GM23338 (cell line): ENCODE results near the gene CELSR1. TPM values are rescaled to one million over a fixed set of nuclear protein-coding genes. Genes with fewer than 3 reads are reported as not detected.

Experiments used
- ATAC-seq: fragments of 200-7000 bp; cut with Tn5 transposase; 3 replicates; pipeline ENCODE4 v1.9.1; 2020
- DNase-seq: peaks from one replicate; pipeline ENCODE4 v3.0.0-alpha.2; 2015; ENCODE audit warnings: low spot score
- H2AFZ ChIP-seq: fragments of 200-600 bp; sonication (generic); 2 replicates; pipeline ENCODE4 v1.8.0; 2016; ENCODE audit warnings: antibody characterized with exemption, mild to moderate bottlenecking, moderate library complexity
- H3F3A ChIP-seq: fragments of 200-600 bp; sonication (generic); replicated peaks from 2 replicates; pipeline ENCODE4 v1.8.0; 2017; ENCODE audit warnings: antibody characterized with exemption, mixed run types, low read depth
- H3K27ac ChIP-seq: fragments of 200-600 bp; sonication (generic); 2 replicates; pipeline ENCODE4 v1.6.1; 2016; ENCODE audit warnings: low read depth
- H3K27me3 ChIP-seq: fragments of 200-600 bp; sonication (generic); 2 replicates; pipeline ENCODE4 v1.8.0; 2016; ENCODE audit warnings: mild to moderate bottlenecking, mixed run types, moderate library complexity; ENCODE audit not compliant: insufficient read depth
- H3K36me3 ChIP-seq: fragments of 200-600 bp; sonication (generic); 2 replicates; pipeline ENCODE4 v1.8.0; 2016; ENCODE audit warnings: mild to moderate bottlenecking; ENCODE audit not compliant: insufficient read depth
- H3K4me1 ChIP-seq: fragments of 200-600 bp; sonication (generic); 2 replicates; pipeline ENCODE4 v1.8.0; 2016; ENCODE audit warnings: mild to moderate bottlenecking, moderate library complexity; ENCODE audit not compliant: insufficient read depth
- H3K4me2 ChIP-seq: fragments of 200-600 bp; sonication (generic); 2 replicates; pipeline ENCODE4 v1.7.1; 2017; ENCODE audit warnings: mixed run types
- H3K4me3 ChIP-seq: fragments of 200-600 bp; sonication (generic); 2 replicates; pipeline ENCODE4 v1.6.1; 2016; ENCODE audit warnings: mixed run types
- H3K79me2 ChIP-seq: fragments of 200-600 bp; sonication (generic); replicated peaks from 2 replicates; pipeline ENCODE4 v1.8.0; 2017; ENCODE audit warnings: mild to moderate bottlenecking; ENCODE audit not compliant: insufficient read depth
- H3K9me2 ChIP-seq: fragments of 200-600 bp; sonication (generic); 2 replicates; pipeline ENCODE4 v1.8.0; 2017; ENCODE audit not compliant: insufficient read depth
- H4K20me1 ChIP-seq: fragments of 200-600 bp; sonication (generic); replicated peaks from 2 replicates; pipeline ENCODE4 v1.8.0; 2017; ENCODE audit warnings: mild to moderate bottlenecking; ENCODE audit not compliant: insufficient read depth
- H3K27ac Mint-ChIP-seq: 2 replicates; pipeline ENCODE4 v1.8.0; 2020; ENCODE audit warnings: inconsistent platforms, mild to moderate bottlenecking, moderate library complexity, mixed read lengths
- H3K27me3 Mint-ChIP-seq: 3 replicates; pipeline ENCODE4 v1.8.0; 2022; ENCODE audit warnings: low read depth, mild to moderate bottlenecking, moderate library complexity, mixed read lengths, inconsistent platforms; ENCODE audit not compliant: insufficient read depth, poor library complexity
- H3K36me3 Mint-ChIP-seq: 3 replicates; pipeline ENCODE4 v1.8.0; 2021; ENCODE audit warnings: low read depth, mild to moderate bottlenecking, inconsistent platforms, moderate library complexity, mixed read lengths
- H3K4me1 Mint-ChIP-seq: 3 replicates; pipeline ENCODE4 v1.8.0; 2020; ENCODE audit warnings: mild to moderate bottlenecking, inconsistent platforms, mixed read lengths
- H3K4me3 Mint-ChIP-seq: 3 replicates; pipeline ENCODE4 v1.8.0; 2021; ENCODE audit warnings: moderate library complexity, mild to moderate bottlenecking, inconsistent platforms, mixed read lengths
- H3K9me3 Mint-ChIP-seq: 3 replicates; pipeline ENCODE4 v1.8.0; 2020; ENCODE audit warnings: moderate library complexity, mild to moderate bottlenecking, inconsistent platforms, mixed read lengths
- CREB1 ChIP-seq: fragments of 250-450 bp; sonication (Bioruptor Pico); IDR thresholded peaks from 2 replicates; pipeline ENCODE4 v1.5.0; 2020; ENCODE audit warnings: low read depth, mild to moderate bottlenecking, moderate library complexity
- CTCF ChIP-seq, 2 experiments: fragments of 200-600 bp in 1 of 2; sonication (generic) in 1 of 2; conservative IDR thresholded peaks; 2 replicates each; pipeline versions ENCODE4 v1.5.1 to v1.6.1; 2016 to 2017; ENCODE audit warnings: antibody characterized with exemption in 2 of 2, low read depth in 2 of 2, mild to moderate bottlenecking in 2 of 2, moderate library complexity in 1 of 2
- ETS1 ChIP-seq: IDR thresholded peaks from 2 replicates; pipeline ENCODE4 v1.6.1; 2016; ENCODE audit warnings: antibody characterized with exemption
- EZH2 ChIP-seq: fragments of 200-600 bp; sonication (generic); IDR thresholded peaks from one replicate; pipeline ENCODE4 v1.8.0; 2017; ENCODE audit warnings: antibody characterized with exemption, mild to moderate bottlenecking, low read depth; ENCODE audit not compliant: unreplicated experiment
- EZH2phosphoT487 ChIP-seq: fragments of 200-600 bp; sonication (generic); IDR thresholded peaks from one replicate; pipeline ENCODE4 v1.8.1; 2018; ENCODE audit warnings: antibody characterized with exemption; ENCODE audit not compliant: unreplicated experiment
- JUNB ChIP-seq: IDR thresholded peaks from one replicate; pipeline ENCODE4 v1.6.1; 2016; ENCODE audit warnings: antibody characterized with exemption; ENCODE audit not compliant: unreplicated experiment
- NANOG ChIP-seq: IDR thresholded peaks from 2 replicates; pipeline ENCODE4 v1.6.1; 2016; ENCODE audit warnings: antibody characterized with exemption, borderline replicate concordance
- POLR2AphosphoS5 ChIP-seq: IDR thresholded peaks from 2 replicates; pipeline ENCODE4 v1.6.1; 2016; ENCODE audit warnings: antibody characterized with exemption, low read depth
- STAT1 ChIP-seq: IDR thresholded peaks from one replicate; pipeline ENCODE4 v1.6.1; 2016; ENCODE audit warnings: antibody characterized with exemption; ENCODE audit not compliant: unreplicated experiment
- ZNF114 ChIP-seq: fragments of 250-450 bp; sonication (Bioruptor Pico); IDR thresholded peaks from 2 replicates; pipeline ENCODE4 v1.5.0; 2020; ENCODE audit warnings: mild to moderate bottlenecking, moderate library complexity
- ZNF331 ChIP-seq: fragments of 250-450 bp; sonication (Bioruptor Pico); IDR thresholded peaks from 2 replicates; pipeline ENCODE4 v1.5.0; 2020; ENCODE audit warnings: low read depth, mild to moderate bottlenecking, moderate library complexity
- polyA plus RNA-seq: library from polyadenylated mRNA; unstranded; fragments of >200 nt; fragmentation: Nextera tagmentation; extraction: Ambion mirVana; gene quantifications from 2 replicates; pipeline ENCODE4 v1.2.1, GENCODE V29; 2016
- total RNA-seq: library from RNA; depleted of rRNA; stranded (reverse); fragments of >200 nt; shearing (Covaris generic); gene quantifications from 2 replicates; pipeline ENCODE4 v1.2.3, GENCODE V29; 2014
- TF ChIP-seq, protein P1 (sequence below): IDR thresholded peaks from one replicate; pipeline ENCODE4 v1.6.1; 2018; ENCODE audit warnings: antibody characterized with exemption; ENCODE audit not compliant: unreplicated experiment
- TF ChIP-seq, protein P2 (sequence below): fragments of 250-450 bp; sonication (Bioruptor Pico); IDR thresholded peaks from 2 replicates; pipeline ENCODE4 v1.5.0; 2020; ENCODE audit warnings: mild to moderate bottlenecking, moderate library complexity

The CELSR1 gene
- total and polyA plus RNA-seq, 2 experiments from 2014 or later: 4.8 to 20.4 TPM

DNA sequence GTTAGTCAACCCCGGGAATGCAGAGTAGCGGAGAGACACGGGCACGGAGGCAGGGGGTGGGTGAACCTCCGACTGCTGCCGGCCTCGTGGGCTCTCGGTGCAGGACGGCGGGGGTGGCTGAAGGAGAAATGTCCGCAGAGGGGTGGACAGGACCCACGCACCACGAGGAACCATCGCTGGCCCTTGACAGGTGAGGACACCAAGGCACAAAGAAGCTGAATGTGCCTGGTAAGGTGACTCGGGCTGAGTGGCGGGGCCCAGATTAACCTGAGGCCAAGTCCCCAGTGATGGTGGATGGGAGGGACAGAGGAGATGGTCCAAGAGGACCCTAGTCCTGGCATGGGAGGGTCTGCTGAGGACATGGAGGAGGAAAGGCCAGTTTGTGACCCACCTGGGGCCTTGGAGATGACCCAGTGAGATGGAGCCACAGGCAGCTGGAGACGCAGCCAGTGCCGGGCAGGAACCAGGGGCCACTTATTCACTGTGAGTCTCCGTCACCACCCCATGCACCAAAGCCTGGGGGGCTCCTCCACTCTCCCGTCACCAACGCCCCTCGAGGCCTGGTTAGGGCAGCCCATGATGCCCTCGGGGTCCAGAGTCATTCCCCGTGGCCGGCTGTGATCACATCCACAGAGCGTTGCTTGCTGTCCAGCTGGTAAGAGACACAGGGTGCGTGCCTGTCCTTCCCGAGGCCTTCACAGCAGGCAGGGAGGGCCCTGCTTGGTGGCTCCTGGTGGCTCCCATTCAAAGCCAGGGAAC is 64.2 kb downstream of the CELSR1 start:
- Histone ChIP-seq H3F3A (no peaks in the 10 kb centered on the region), H3K79me2 (no peaks in the 10 kb centered on the region), H3K27ac (no peak overlapping the region), H4K20me1 (no peaks in the 10 kb centered on the region; the same call in 1 of the 2 replicates), H3K36me3 (no peaks in the 10 kb centered on the region), H3K4me2 (no peak overlapping the region), H3K4me3 (no peak overlapping the region), H3K27me3 (no peaks in the 10 kb centered on the region), H3K9me2 (no peaks in the 10 kb centered on the region), H2AFZ (no peak overlapping the region), H3K4me1 (no peaks in the 10 kb centered on the region)
- TF ChIP-seq ETS1 (no peak), POLR2AphosphoS5 (no peak), ZNF331 (CRISPR knock-in tag) (no peak), EZH2 (no peak), ZNF114 (CRISPR knock-in tag) (no peak), JUNB (no peak), NANOG (no peak), CTCF (conservative IDR thresholded peaks at IDR 0.05; ENCODE audit: low read depth in 2 of 2) (no peak), EZH2phosphoT487 (no peak), STAT1 (no peak), CREB1 (CRISPR knock-in tag) (no peak)
- TF ChIP-seq, protein P1, sequence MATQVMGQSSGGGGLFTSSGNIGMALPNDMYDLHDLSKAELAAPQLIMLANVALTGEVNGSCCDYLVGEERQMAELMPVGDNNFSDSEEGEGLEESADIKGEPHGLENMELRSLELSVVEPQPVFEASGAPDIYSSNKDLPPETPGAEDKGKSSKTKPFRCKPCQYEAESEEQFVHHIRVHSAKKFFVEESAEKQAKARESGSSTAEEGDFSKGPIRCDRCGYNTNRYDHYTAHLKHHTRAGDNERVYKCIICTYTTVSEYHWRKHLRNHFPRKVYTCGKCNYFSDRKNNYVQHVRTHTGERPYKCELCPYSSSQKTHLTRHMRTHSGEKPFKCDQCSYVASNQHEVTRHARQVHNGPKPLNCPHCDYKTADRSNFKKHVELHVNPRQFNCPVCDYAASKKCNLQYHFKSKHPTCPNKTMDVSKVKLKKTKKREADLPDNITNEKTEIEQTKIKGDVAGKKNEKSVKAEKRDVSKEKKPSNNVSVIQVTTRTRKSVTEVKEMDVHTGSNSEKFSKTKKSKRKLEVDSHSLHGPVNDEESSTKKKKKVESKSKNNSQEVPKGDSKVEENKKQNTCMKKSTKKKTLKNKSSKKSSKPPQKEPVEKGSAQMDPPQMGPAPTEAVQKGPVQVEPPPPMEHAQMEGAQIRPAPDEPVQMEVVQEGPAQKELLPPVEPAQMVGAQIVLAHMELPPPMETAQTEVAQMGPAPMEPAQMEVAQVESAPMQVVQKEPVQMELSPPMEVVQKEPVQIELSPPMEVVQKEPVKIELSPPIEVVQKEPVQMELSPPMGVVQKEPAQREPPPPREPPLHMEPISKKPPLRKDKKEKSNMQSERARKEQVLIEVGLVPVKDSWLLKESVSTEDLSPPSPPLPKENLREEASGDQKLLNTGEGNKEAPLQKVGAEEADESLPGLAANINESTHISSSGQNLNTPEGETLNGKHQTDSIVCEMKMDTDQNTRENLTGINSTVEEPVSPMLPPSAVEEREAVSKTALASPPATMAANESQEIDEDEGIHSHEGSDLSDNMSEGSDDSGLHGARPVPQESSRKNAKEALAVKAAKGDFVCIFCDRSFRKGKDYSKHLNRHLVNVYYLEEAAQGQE: no peak
- TF ChIP-seq, protein P2, sequence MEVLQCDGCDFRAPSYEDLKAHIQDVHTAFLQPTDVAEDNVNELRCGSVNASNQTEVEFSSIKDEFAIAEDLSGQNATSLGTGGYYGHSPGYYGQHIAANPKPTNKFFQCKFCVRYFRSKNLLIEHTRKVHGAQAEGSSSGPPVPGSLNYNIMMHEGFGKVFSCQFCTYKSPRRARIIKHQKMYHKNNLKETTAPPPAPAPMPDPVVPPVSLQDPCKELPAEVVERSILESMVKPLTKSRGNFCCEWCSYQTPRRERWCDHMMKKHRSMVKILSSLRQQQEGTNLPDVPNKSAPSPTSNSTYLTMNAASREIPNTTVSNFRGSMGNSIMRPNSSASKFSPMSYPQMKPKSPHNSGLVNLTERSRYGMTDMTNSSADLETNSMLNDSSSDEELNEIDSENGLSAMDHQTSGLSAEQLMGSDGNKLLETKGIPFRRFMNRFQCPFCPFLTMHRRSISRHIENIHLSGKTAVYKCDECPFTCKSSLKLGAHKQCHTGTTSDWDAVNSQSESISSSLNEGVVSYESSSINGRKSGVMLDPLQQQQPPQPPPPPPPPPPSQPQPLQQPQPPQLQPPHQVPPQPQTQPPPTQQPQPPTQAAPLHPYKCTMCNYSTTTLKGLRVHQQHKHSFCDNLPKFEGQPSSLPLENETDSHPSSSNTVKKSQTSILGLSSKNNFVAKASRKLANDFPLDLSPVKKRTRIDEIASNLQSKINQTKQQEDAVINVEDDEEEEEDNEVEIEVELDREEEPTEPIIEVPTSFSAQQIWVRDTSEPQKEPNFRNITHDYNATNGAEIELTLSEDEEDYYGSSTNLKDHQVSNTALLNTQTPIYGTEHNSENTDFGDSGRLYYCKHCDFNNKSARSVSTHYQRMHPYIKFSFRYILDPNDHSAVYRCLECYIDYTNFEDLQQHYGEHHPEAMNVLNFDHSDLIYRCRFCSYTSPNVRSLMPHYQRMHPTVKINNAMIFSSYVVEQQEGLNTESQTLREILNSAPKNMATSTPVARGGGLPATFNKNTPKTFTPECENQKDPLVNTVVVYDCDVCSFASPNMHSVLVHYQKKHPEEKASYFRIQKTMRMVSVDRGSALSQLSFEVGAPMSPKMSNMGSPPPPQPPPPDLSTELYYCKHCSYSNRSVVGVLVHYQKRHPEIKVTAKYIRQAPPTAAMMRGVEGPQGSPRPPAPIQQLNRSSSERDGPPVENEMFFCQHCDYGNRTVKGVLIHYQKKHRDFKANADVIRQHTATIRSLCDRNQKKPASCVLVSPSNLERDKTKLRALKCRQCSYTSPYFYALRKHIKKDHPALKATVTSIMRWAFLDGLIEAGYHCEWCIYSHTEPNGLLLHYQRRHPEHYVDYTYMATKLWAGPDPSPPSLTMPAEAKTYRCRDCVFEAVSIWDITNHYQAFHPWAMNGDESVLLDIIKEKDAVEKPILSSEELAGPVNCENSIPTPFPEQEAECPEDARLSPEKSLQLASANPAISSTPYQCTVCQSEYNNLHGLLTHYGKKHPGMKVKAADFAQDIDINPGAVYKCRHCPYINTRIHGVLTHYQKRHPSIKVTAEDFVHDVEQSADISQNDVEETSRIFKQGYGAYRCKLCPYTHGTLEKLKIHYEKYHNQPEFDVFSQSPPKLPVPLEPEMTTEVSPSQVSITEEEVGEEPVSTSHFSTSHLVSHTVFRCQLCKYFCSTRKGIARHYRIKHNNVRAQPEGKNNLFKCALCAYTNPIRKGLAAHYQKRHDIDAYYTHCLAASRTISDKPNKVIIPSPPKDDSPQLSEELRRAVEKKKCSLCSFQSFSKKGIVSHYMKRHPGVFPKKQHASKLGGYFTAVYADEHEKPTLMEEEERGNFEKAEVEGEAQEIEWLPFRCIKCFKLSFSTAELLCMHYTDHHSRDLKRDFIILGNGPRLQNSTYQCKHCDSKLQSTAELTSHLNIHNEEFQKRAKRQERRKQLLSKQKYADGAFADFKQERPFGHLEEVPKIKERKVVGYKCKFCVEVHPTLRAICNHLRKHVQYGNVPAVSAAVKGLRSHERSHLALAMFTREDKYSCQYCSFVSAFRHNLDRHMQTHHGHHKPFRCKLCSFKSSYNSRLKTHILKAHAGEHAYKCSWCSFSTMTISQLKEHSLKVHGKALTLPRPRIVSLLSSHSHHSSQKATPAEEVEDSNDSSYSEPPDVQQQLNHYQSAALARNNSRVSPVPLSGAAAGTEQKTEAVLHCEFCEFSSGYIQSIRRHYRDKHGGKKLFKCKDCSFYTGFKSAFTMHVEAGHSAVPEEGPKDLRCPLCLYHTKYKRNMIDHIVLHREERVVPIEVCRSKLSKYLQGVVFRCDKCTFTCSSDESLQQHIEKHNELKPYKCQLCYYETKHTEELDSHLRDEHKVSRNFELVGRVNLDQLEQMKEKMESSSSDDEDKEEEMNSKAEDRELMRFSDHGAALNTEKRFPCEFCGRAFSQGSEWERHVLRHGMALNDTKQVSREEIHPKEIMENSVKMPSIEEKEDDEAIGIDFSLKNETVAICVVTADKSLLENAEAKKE: no peak
- ATAC-seq (no peak), DNase-seq (no peak)
- H3K9me3 Mint-ChIP-seq: peaks cover 14% of the 10 kb centered on the region
- no peak overlapping the region for H3K4me3 Mint-ChIP-seq
- H3K27me3 Mint-ChIP-seq: peaks cover 15% of the 10 kb centered on the region
- no peaks in the 10 kb centered on the region; the same call in 2 of the 3 replicates for H3K4me1 Mint-ChIP-seq
- H3K27ac Mint-ChIP-seq: no peak overlapping the region
- peaks cover 13% of the 10 kb centered on the region for H3K36me3 Mint-ChIP-seq
